ENCODE results near the gene C6orf118.

DNA sequence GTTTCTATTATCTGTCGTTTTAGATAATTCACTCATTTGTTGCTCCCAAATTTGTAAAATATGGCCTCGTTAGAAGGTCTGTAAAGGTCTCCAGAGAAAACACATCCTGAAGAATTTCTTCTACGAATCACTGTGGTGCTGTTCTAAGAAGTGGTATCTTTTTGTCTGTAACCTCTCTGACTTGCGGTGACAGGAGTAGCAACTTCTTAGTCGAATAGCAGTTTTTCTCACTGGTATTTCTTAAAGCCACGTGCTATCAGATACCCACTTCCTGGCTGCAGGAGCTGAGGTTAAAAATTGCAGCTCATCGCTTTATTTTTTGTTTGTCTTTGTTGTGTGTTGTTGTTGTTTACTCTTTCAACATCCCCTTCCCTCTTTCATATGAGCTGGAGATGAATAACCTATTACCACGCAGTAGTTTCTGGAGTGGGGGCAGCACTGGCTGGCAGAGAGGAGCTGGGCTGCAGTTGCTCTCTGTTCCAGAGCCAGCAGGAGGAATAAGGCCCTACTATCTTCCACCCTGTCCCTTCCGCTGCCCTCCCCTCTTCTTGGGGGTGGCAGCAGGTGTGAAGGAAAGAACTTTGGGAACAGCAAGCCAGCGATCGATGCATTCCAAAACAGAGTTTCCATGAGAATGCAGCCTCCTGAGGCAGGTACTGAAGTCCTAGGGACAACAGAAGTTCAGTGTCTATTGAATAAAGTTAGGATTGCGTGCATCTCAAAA, 64.7 kb downstream of the C6orf118 start:
- TF ChIP-seq YY1 (IDR thresholded peaks at IDR 0.05; ENCODE audit: low read depth) (no peak), CEBPB (IDR thresholded peaks at IDR 0.05) (no peak), TAF1 (IDR thresholded peaks at IDR 0.05; ENCODE audit: low read depth) (no peak), RAD21 (IDR thresholded peaks at IDR 0.05; ENCODE audit: low read depth) (no peak)

Data from Ishikawa (cell line).